Osteoblast (primary cell): ENCODE measurements around the gene PAPLN. TPM values are rescaled to one million over a fixed set of nuclear protein-coding genes. Genes with fewer than 3 reads are reported as not detected.

Experiments used
- DNase-seq: peaks from one replicate; pipeline ENCODE4 v3.0.0; 2011; ENCODE audit warnings: low spot score, mixed read lengths; ENCODE audit not compliant: insufficient read length; ENCODE audit errors: missing footprints
- H2AFZ ChIP-seq: 2 replicates; pipeline ENCODE4 v1.6.0; 2011; ENCODE audit warnings: mild to moderate bottlenecking, low read length
- H3K27ac ChIP-seq: 2 replicates; pipeline ENCODE4 v1.5.1; 2011; ENCODE audit warnings: mild to moderate bottlenecking, low read depth, low read length, moderate library complexity
- H3K27me3 ChIP-seq: 2 replicates; pipeline ENCODE4 v1.6.0; 2012; ENCODE audit warnings: mild to moderate bottlenecking, control low read depth, inconsistent platforms, low read length, moderate library complexity; ENCODE audit not compliant: insufficient read depth
- H3K36me3 ChIP-seq: 2 replicates; pipeline ENCODE4 v1.5.1; 2011; ENCODE audit warnings: mild to moderate bottlenecking, low read length, control low read depth, moderate library complexity; ENCODE audit not compliant: insufficient read depth
- H3K4me1 ChIP-seq: 2 replicates; pipeline ENCODE4 v1.5.1; 2011; ENCODE audit warnings: mild to moderate bottlenecking, low read length, control low read depth, moderate library complexity; ENCODE audit not compliant: insufficient read depth
- H3K4me2 ChIP-seq: 2 replicates; pipeline ENCODE4 v1.6.0; 2011; ENCODE audit warnings: mild to moderate bottlenecking, low read length; ENCODE audit not compliant: insufficient read depth
- H3K4me3 ChIP-seq: fragments of 200-600 bp; sonication (generic); 3 replicates; pipeline ENCODE4 v1.5.1; 2012; ENCODE audit warnings: mild to moderate bottlenecking, low read length, inconsistent platforms; ENCODE audit not compliant: insufficient read depth
- H3K79me2 ChIP-seq: 2 replicates; pipeline ENCODE4 v1.6.0; 2012; ENCODE audit warnings: mild to moderate bottlenecking, low read length, control low read depth, inconsistent platforms; ENCODE audit not compliant: insufficient read depth
- H3K9me3 ChIP-seq: 2 replicates; pipeline ENCODE4 v1.5.1; 2011; ENCODE audit warnings: low read depth, low read length, control low read depth
- H4K20me1 ChIP-seq: 2 replicates; pipeline ENCODE4 v1.6.0; 2012; ENCODE audit warnings: mild to moderate bottlenecking, low read length, control low read depth; ENCODE audit not compliant: insufficient read depth
- CTCF ChIP-seq: IDR thresholded peaks from 2 replicates; pipeline ENCODE4 v1.5.1; 2011; ENCODE audit warnings: mild to moderate bottlenecking, low read depth, low read length, moderate library complexity; ENCODE audit errors: extremely low read depth
- total RNA-seq: library from RNA; depleted of rRNA; stranded (reverse); fragments of >200 nt; gene quantifications from 2 replicates; pipeline ENCODE4 v1.2.3, GENCODE V29; 2012

PAPLN gene
- total RNA-seq, 1 donor: 5.8 TPM

GRCh38 chr14:73277376-73277775, 40.1 kb downstream of the PAPLN start:
- Histone ChIP-seq H3K36me3 (peaks cover 77% of the 10 kb centered on the region), H3K27ac (no peak overlapping the region), H3K27me3 (no peaks in the 10 kb centered on the region), H4K20me1 (peaks cover 3% of the 10 kb centered on the region), H3K79me2 (no peaks in the 10 kb centered on the region), H3K4me3 (no peak overlapping the region), H3K4me2 (no peak overlapping the region), H2AFZ (no peak overlapping the region), H3K4me1 (peaks cover 6% of the 10 kb centered on the region), H3K9me3 (no peaks in the 10 kb centered on the region)
- TF ChIP-seq CTCF: no peak
- no peak for DNase-seq

- Histone ChIP-seq H3K27me3 (no peaks in the 10 kb centered on the region), H3K4me2 (no peak overlapping the region), H3K4me3 (no peak overlapping the region), H3K36me3 (peaks cover 85% of the 10 kb centered on the region), H4K20me1 (peaks cover 5% of the 10 kb centered on the region), H2AFZ (no peak overlapping the region), H3K27ac (no peak overlapping the region), H3K4me1 (peaks cover 6% of the 10 kb centered on the region), H3K79me2 (peaks cover 6% of the 10 kb centered on the region), H3K9me3 (no peaks in the 10 kb centered on the region)
- DNase-seq: no peak
- no peak for TF ChIP-seq CTCF
Observed at GRCh38 chr14:73280903-73281302, 43.6 kb downstream of the PAPLN start.

GRCh38 chr14:73283608-73284379, 46.5 kb downstream of the PAPLN start:
- no peak for DNase-seq
- peaks cover 6% of the 10 kb centered on the region for H3K4me1 ChIP-seq
- peak; percentile 36 for TF ChIP-seq CTCF
- H3K27me3 ChIP-seq: no peaks in the 10 kb centered on the region
- H2AFZ ChIP-seq: no peak overlapping the region
- peaks cover 5% of the 10 kb centered on the region for H4K20me1 ChIP-seq
- no peak overlapping the region for H3K4me3 ChIP-seq
- peaks cover 15% of the 10 kb centered on the region for H3K79me2 ChIP-seq
- no peak overlapping the region for H3K27ac ChIP-seq
- H3K4me2 ChIP-seq: no peak overlapping the region
- no peaks in the 10 kb centered on the region for H3K9me3 ChIP-seq
- peaks cover 86% of the 10 kb centered on the region for H3K36me3 ChIP-seq

- no peak for DNase-seq
- Histone ChIP-seq H3K9me3 (no peaks in the 10 kb centered on the region), H3K79me2 (peaks cover 24% of the 10 kb centered on the region), H4K20me1 (peaks cover 5% of the 10 kb centered on the region), H2AFZ (no peak overlapping the region), H3K36me3 (peaks cover 71% of the 10 kb centered on the region), H3K4me3 (no peak overlapping the region), H3K4me2 (no peak overlapping the region), H3K27me3 (no peaks in the 10 kb centered on the region), H3K27ac (no peak overlapping the region), H3K4me1 (peaks cover 6% of the 10 kb centered on the region)
- no peak for TF ChIP-seq CTCF
Observed at GRCh38 chr14:73285979-73286378, 48.7 kb downstream of the PAPLN start.
